ENCODE results near the gene MED9.

The MED9 gene

GRCh38 chr17:17526369-17526768 is 49.6 kb downstream of the MED9 start:
- H3K4me3 ChIP-seq (ENCODE audit: low read depth, low read length) = no peak overlapping the region
- DNase-seq (ENCODE audit: low read depth) = no peak

DNA sequence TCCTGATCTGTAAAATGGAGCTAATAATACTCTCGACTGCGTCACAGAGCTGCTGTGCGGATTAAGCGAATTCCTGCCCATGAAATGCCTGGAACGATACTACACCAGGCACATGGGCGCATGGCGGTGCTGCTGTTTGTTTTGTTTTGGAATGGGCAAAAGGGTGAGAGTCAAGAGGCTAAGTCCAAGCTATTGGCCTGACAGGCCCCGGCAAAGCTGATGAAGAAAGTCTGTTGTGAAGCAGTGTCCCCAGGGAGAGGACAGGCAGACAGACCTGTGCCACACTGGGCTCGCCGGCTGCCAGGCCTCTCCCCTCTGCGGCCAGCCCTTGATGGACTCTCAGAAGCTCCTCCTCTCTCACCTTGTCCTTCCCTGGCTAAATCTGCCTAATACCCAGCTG is 50.7 kb downstream of the MED9 start:
- no peak for DNase-seq (ENCODE audit: low read depth)
- H3K4me3 ChIP-seq (ENCODE audit: low read depth, low read length) = no peak overlapping the region

DNA sequence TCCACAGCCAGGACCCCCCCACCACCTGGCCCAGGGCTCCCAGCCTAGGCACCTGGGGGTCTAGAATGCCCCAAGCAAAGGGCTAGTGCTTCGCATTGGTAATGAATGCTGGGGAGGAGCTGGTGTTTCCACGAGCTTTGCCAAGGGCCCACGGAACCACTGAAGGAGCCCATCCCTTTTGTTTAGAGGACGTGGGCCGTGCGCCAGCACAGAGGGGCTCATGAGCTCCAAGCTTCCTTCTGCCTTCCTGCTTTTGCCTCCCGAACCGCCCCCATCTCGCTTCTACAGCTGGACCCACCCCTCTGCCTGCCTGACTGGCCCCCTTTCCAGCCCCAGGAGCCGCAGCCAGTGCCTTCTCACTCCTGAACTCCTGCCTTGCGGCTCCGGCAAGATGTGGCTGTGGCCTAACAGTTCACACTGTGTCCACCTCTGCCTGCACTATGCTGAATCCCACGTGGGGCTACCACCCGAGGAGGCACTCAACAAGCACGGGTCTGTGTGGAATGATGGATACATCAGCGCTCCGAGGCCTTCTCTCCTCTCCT is 51.2 kb downstream of the MED9 start:
- no peak for DNase-seq (ENCODE audit: low read depth)
- H3K4me3 ChIP-seq (ENCODE audit: low read depth, low read length) = no peak overlapping the region

DNA sequence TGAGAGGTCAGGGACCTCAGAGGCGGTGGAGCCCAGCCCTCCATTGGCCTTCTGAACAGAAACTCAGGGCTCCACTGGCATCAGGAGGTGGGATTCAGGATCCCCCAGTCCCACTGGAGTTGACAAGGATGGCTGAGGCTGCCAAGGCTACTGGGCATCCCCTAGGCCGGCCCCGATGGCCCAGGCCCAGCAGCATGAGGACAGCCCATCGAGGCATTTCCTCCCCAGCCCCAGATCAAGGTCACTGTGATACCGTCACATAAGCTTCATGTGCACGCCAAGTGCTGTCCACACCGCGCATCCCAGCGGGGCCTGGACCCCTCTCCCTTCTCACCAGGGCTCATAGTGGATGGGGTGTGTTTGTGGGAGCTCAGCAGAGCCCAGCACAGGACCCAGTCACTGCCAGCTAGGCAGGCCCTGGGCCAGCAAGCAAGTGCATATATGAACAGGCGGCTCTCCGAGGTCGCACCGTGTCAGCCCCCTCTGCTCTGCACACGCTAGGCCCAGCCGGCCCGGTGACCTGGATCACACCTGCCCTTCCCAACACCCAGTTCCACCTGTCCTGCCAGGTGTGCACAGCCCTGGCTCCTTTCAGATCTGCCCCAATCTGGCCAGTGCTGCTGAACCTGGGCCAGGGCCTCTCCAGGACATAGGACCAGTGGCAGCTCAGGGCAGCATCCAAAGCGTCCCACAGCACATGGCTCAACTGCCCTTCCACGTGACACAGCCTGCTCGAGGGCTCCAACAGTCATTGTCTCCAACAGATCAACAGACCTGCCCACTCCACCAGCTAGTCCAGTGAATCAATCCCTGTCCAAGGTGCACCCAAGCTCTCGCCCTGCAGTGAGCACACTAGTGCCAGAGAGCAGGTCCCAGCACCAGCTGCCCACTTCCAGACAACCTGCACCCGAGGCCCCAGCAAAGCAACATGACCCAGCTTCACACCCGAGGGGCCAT is 52.2 kb downstream of the MED9 start:
- no peak overlapping the region for H3K4me3 ChIP-seq (ENCODE audit: low read depth, low read length)
- no peak for DNase-seq (ENCODE audit: low read depth)

- H3K4me3 ChIP-seq (ENCODE audit: low read depth, low read length) = no peak overlapping the region
- no peak for DNase-seq (ENCODE audit: low read depth)
These were observed 54.4 kb downstream of the MED9 start for GRCh38 chr17:17531156-17531555.

- no peak for DNase-seq (ENCODE audit: low read depth)
- no peak overlapping the region for H3K4me3 ChIP-seq (ENCODE audit: low read depth, low read length)
These were observed 56.2 kb downstream of the MED9 start for GRCh38 chr17:17532991-17533390.

DNA sequence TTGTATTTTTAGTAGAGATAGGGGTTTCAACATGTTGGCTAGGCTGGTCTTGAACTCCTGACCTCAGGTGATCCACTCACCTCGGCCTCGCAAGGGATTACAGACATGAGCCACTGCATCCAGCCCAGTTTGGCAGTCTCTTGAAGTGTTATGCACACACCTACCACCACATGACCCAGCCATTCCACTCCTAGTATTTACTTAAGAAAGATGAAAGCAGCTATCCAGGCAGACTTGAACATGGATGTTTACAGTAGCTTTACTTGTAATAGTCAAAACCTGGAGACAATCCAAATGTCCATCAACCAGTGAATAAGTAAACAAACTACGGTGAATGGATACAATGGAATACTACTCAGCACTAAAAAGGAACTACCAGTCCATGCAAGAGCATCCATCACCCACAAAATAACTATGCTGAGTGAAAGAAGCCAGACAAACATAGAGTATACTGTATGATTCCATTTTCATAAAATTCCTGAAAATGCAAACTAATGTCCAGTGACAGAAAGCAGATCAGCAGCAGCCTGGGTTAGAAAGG is 57.2 kb downstream of the MED9 start:
- H3K4me3 ChIP-seq (ENCODE audit: low read depth, low read length) = no peak overlapping the region
- DNase-seq (ENCODE audit: low read depth) = no peak

DNA sequence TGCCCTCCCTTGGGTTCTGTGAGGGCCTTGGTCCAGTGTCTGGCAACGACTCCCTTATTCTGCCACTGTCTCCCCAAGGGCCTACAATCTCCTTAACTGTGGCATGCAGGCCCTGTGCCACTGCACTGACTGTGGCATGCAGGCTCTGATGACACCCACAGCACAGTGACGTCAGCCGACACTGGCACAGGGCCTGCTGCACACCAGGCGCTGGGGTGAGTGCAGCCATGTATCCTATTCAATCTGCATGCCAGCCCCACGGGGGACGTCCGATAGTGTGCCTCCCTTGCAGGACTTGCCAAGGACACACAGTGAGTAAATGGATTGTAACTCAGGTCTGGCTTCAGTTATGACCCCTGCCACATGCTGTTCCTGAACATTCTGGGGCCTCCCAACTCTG is 59.2 kb downstream of the MED9 start:
- DNase-seq (ENCODE audit: low read depth) = no peak

GRCh38 chr17:17536702-17537101 is 59.9 kb downstream of the MED9 start:
- H3K4me3 ChIP-seq (ENCODE audit: low read depth, low read length) = no peak overlapping the region
- no peak for DNase-seq (ENCODE audit: low read depth)

More for the DNA sequence above, 59.2 kb downstream of the MED9 start:
- H3K4me3 ChIP-seq (ENCODE audit: low read depth, low read length) = no peak overlapping the region

- DNase-seq (ENCODE audit: low read depth) = no peak
- H3K4me3 ChIP-seq (ENCODE audit: low read depth, low read length) = no peak overlapping the region
These were observed 60.7 kb downstream of the MED9 start for GRCh38 chr17:17537311-17538099.

DNA sequence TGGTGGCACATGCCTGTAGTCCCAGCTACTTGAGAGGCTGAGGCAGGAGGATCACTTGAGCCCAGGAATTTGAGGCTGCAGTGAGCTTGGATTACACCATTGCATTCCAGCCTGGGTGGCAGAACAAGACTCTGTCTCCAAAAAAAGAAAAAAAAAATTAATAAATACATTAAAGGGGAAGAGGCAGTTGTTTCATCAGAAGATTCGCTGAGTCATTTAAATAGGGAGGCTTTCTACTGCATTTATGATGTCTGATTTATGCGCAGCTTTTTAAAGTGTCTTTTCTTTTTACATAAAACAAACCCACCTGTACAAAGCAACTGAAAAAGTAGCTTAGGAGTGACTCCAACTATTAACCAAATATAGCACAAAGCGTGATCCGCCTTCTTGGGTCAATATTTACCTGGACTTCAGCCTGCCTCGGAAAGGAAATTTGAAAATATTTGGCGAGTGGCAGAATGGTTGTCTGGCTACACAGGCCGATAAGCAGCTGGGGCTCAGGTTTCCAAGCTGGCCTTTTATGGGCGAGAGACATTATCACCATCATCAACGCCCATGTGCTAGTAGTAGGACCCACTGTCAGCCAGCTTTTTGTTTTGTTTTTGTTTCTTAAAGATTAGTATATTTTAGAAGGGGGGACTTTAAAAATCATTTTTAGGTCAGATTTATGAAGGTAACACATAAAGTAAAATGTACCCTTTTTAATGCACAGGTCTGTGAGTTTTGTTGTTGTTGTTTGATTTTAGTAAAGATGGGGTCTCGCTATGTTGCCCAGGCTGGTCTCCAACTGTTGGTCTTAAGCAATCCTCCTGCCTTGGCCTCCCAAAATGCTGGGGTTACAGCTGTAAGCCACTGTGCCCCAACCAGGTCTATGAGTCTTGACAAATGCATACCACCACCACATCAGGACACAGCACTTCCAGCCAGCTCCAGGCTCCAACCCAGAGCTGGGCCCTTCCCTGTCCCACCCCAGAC is 61.9 kb downstream of the MED9 start:
- H3K4me3 ChIP-seq (ENCODE audit: low read depth, low read length) = no peak overlapping the region
- DNase-seq (ENCODE audit: low read depth) = no peak

DNA sequence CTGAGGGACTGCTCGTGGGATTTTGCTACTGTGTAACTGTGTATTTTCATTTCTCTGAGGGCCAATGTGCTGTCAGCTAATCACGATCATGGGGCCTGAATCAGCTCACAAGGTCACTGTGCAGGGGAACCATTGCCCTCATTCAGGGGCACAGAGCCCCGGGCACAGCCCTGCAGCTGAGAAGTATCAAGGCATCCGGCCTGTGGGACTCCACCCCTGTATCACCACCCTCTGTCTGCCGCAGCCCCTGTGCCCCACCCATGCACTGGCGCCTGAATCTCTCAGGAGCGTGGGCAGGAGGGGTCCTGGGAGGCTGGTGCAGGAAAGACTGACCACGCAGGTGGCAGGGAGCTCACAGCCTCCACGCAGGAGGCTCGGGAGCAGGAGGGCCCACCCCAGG is 62.8 kb downstream of the MED9 start:
- no peak overlapping the region for H3K4me3 ChIP-seq (ENCODE audit: low read depth, low read length)
- DNase-seq (ENCODE audit: low read depth) = no peak

DNA sequence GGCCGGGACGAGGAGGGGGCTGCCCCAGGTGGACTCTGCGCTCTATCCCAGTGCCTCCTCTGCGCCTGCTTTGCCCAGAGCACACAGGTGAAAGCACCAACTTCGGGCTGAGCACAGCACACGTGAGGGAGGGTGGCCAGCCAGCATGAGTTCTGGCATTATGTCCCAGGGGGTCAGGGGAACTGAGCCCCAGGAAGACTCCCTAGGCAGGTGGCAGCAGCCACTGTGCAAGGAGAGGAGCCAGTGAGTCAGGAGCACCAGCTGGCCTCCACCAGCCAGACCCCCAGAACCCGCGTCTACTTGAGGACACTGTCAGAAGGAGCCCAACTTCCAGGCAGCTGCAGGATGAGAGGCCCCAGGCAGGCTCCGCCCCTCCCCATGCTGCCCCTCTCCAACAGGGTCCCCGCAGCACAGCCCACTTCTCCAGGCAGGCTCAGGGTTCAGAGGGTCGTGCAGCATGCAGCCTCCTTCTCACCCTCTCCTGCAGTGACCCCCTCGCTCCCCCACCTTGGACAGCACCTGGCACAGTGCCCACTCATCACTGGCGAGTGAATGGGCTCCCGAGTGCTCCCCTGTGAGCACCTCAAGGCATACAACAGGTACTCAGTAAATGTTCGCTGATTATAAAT is 63.6 kb downstream of the MED9 start:
- DNase-seq (ENCODE audit: low read depth) = no peak
- no peak overlapping the region for H3K4me3 ChIP-seq (ENCODE audit: low read depth, low read length)

DNA sequence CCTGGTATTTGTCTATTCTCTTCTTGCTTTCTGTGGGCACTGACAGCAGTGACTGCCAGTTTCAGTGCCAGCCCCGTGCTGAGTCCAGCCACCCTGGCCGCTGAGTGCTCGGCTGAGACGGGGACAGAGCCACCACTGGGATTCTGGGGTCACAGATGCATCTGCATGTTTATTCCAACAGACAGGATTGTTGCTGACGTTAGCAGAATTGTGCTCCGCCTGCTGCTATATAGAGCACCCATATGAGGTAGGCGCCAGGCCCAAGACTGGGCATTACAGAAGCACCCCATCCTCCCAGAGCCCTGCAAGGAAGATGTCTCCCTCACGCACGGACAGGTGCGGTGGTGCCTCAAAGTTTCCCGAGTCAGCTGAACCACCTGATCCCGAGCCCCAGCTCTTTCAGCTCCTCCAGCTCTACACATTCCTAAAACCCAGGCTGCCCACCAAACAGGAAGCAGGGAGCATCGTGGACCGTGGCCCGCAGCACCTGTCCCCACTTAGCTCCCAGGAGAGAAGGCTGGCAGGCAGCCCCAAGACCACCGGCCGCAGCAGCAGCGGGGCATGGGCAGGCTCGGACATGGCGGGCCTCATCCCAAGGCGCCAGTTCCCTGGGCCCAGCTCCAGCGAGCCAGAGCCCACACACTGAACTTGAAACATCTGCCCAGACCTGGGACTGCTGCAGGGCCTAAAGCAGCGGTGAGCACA is 64.3 kb downstream of the MED9 start:
- no peak for DNase-seq (ENCODE audit: low read depth)
- H3K4me3 ChIP-seq (ENCODE audit: low read depth, low read length) = no peak overlapping the region

GRCh38 chr17:17541640-17542001 is 64.8 kb downstream of the MED9 start:
- DNase-seq (ENCODE audit: low read depth) = no peak
- H3K4me3 ChIP-seq (ENCODE audit: low read depth, low read length) = no peak overlapping the region

Measured in skeletal muscle cell (primary cell).